ENCODE data around the gene LRP1-AS.
"Not testable (repeated sequence)": the region's sequence is repeated elsewhere in the genome, so short reads cannot be mapped to it uniquely, and the experiment has no call there.

The LRP1-AS gene

GRCh38 chr12:57139796-57140649, 7.4 kb downstream of the LRP1-AS start:
- no peak for DNase-seq (ENCODE audit: low spot score)

GRCh38 chr12:57138526-57139272, 8.7 kb downstream of the LRP1-AS start:
- DNase-seq (ENCODE audit: low spot score) = no peak

- no peak for DNase-seq (ENCODE audit: low spot score)
These were observed 11.7 kb downstream of the LRP1-AS start for GRCh38 chr12:57135527-57136326.

- no peak for DNase-seq (ENCODE audit: low spot score)
These were observed 12.5 kb downstream of the LRP1-AS start for GRCh38 chr12:57134949-57135348.

- no peak for DNase-seq (ENCODE audit: low spot score)
These were observed 13.5 kb downstream of the LRP1-AS start for GRCh38 chr12:57133916-57134315.

GRCh38 chr12:57133013-57133569, 14.3 kb downstream of the LRP1-AS start:
- DNase-seq (ENCODE audit: low spot score) = no peak

- no peak for DNase-seq (ENCODE audit: low spot score)
These were observed 15.3 kb downstream of the LRP1-AS start for GRCh38 chr12:57131896-57132744.

- no peak for DNase-seq (ENCODE audit: low spot score)
These were observed 16.5 kb downstream of the LRP1-AS start for GRCh38 chr12:57130941-57131340.

GRCh38 chr12:57129889-57130288, 17.5 kb downstream of the LRP1-AS start:
- DNase-seq (ENCODE audit: low spot score) = no peak

GRCh38 chr12:57129321-57129842, 18.0 kb downstream of the LRP1-AS start:
- no peak for DNase-seq (ENCODE audit: low spot score)

- DNase-seq (ENCODE audit: low spot score) = no peak
These were observed 18.7 kb downstream of the LRP1-AS start for GRCh38 chr12:57128519-57129247.

- peak; percentile 96 for DNase-seq (ENCODE audit: low spot score)
These were observed 19.5 kb downstream of the LRP1-AS start, which contains the start of gene LRP1 for GRCh38 chr12:57127726-57128518. Gene LRP1 (plus strand): TSS chr12:57128483. CDS start chr12:57128965, 482 bp downstream.

GRCh38 chr12:57127101-57127725, 20.2 kb downstream of the LRP1-AS start:
- no peak for DNase-seq (ENCODE audit: low spot score)

- no peak for DNase-seq (ENCODE audit: low spot score)
These were observed 20.9 kb downstream of the LRP1-AS start for GRCh38 chr12:57126561-57126960.

- no peak for DNase-seq (ENCODE audit: low spot score)
These were observed 21.4 kb downstream of the LRP1-AS start for GRCh38 chr12:57126061-57126460.

- DNase-seq (ENCODE audit: low spot score) = peak; percentile 79
These were observed 23.1 kb downstream of the LRP1-AS start for GRCh38 chr12:57124261-57124877.

- no peak for DNase-seq (ENCODE audit: low spot score)
These were observed 23.6 kb downstream of the LRP1-AS start for GRCh38 chr12:57123813-57124212.

GRCh38 chr12:57120718-57121117, 26.7 kb downstream of the LRP1-AS start:
- DNase-seq (ENCODE audit: low spot score) = not testable (repeated sequence)

All from COLO829 (cell line).